IMR-90 (cell line): ENCODE data around the gene DHX9.

Experiments used
- BHLHE40 ChIP-seq: fragments of 150-350 bp; IDR thresholded peaks from 2 replicates; pipeline ENCODE4 v1.6.1; 2016; ENCODE audit warnings: mild to moderate bottlenecking, low read depth, low read length
- CEBPB ChIP-seq: IDR thresholded peaks from 2 replicates; pipeline ENCODE4 v1.6.1; 2012; ENCODE audit warnings: low read depth, low read length, improper control_type of control experiment
- CTCF ChIP-seq: conservative IDR thresholded peaks from 2 replicates; pipeline ENCODE4 v1.5.1; 2012; ENCODE audit warnings: mild to moderate bottlenecking, low read depth, low read length, improper control_type of control experiment
- ELK1 ChIP-seq: fragments of 150-350 bp; IDR thresholded peaks from 2 replicates; pipeline ENCODE4 v1.6.1; 2016; ENCODE audit warnings: low read depth, mild to moderate bottlenecking, low read length, moderate library complexity, borderline replicate concordance
- FOS ChIP-seq: fragments of 150-350 bp; IDR thresholded peaks from 2 replicates; pipeline ENCODE4 v1.6.1; 2016; ENCODE audit warnings: low read depth, low read length
- MAFK ChIP-seq: IDR thresholded peaks from 2 replicates; pipeline ENCODE4 v1.6.1; 2012; ENCODE audit warnings: low read depth, low read length, improper control_type of control experiment
- MAZ ChIP-seq: IDR thresholded peaks from 2 replicates; pipeline ENCODE4 v1.6.1; 2012; ENCODE audit warnings: low read depth, mild to moderate bottlenecking, low read length, improper control_type of control experiment, moderate library complexity, borderline replicate concordance
- MXI1 ChIP-seq: IDR thresholded peaks from 2 replicates; pipeline ENCODE4 v1.6.1; 2012; ENCODE audit warnings: low read depth, mild to moderate bottlenecking, low read length, moderate library complexity, borderline replicate concordance
- NFE2L2 ChIP-seq: fragments of 150-350 bp; IDR thresholded peaks from 2 replicates; pipeline ENCODE4 v1.6.1; 2016; ENCODE audit warnings: low read depth, mild to moderate bottlenecking, low read length
- POLR2A ChIP-seq: IDR thresholded peaks from 2 replicates; pipeline ENCODE4 v1.6.1; 2012; ENCODE audit warnings: mild to moderate bottlenecking, low read depth, low read length
- RAD21 ChIP-seq: IDR thresholded peaks from 2 replicates; pipeline ENCODE4 v1.6.1; 2012; ENCODE audit warnings: low read length, improper control_type of control experiment
- RCOR1 ChIP-seq: IDR thresholded peaks from 2 replicates; pipeline ENCODE4 v1.6.1; 2012; ENCODE audit warnings: mild to moderate bottlenecking, low read length, improper control_type of control experiment; ENCODE audit not compliant: insufficient replicate concordance
- RFX5 ChIP-seq: IDR thresholded peaks from 2 replicates; pipeline ENCODE4 v1.8.0; 2012; ENCODE audit warnings: low read depth, mild to moderate bottlenecking, low read length, moderate library complexity
- SMC3 ChIP-seq: fragments of 150-350 bp; IDR thresholded peaks from 2 replicates; pipeline ENCODE4 v1.6.1; 2016; ENCODE audit warnings: low read depth, mild to moderate bottlenecking, antibody characterized with exemption, low read length, moderate library complexity

- TF ChIP-seq CTCF (no peak), MAZ (no peak), SMC3 (no peak), MAFK (no peak), POLR2A (no peak), BHLHE40 (no peak), MXI1 (no peak), CEBPB (no peak), RAD21 (no peak), RCOR1 (no peak), RFX5 (no peak), NFE2L2 (no peak), FOS (no peak), ELK1 (no peak)
Observed at GRCh38 chr1:182927693-182928433, 88.7 kb downstream of the DHX9 start.
